Naive thymus-derived CD4-positive, alpha-beta T cell (primary cell): ENCODE data around the gene SPINT3. TPM values are rescaled to one million over a fixed set of nuclear protein-coding genes. Genes with fewer than 3 reads are reported as not detected.

Experiments used
- ATAC-seq: fragments of 150-1000 bp; cut with Tn5 transposase; 2 replicates; pipeline ENCODE4 v1.10.0; 2021; ENCODE audit warnings: mild to moderate bottlenecking, moderate library complexity
- CTCF ChIA-PET: fragments of 350-600 bp; sonication (Branson Sonifier 250); formaldehyde crosslinking; loops from one replicate; lab custom pipeline; 2021; ENCODE audit warnings: antibody characterized with exemption; lab: Charles Lee
- POLR2A ChIA-PET: fragments of 350-600 bp; sonication (Branson Sonifier 250); formaldehyde crosslinking; loops from one replicate; lab custom pipeline; 2021; ENCODE audit warnings: antibody characterized with exemption, inconsistent platforms; lab: Charles Lee
- DNase-seq, 9 donors: peaks; one replicate each; pipeline versions ENCODE4 v3.0.0 to v3.0.0-alpha.2; 2020 to 2022; ENCODE audit warnings: mixed read lengths in 1 of 9
- H3K27ac ChIP-seq: one replicate; pipeline ENCODE4 v1.7.0; 2013; ENCODE audit warnings: mild to moderate bottlenecking, low read depth, low read length, moderate library complexity
- H3K27me3 ChIP-seq, 2 donors: one replicate each; pipeline ENCODE4 v1.7.0; 2013; ENCODE audit warnings: low read length in 2 of 2, mild to moderate bottlenecking in 2 of 2, moderate library complexity in 2 of 2; ENCODE audit not compliant: control insufficient read depth in 2 of 2, insufficient read depth in 2 of 2
- H3K36me3 ChIP-seq, 3 experiments: 1 replicate in 2 of 3; 2 replicates in 1 of 3; pipeline ENCODE4 v1.7.0; 2013; ENCODE audit warnings: low read length in 3 of 3, mild to moderate bottlenecking in 3 of 3, moderate library complexity in 1 of 3; ENCODE audit not compliant: insufficient read depth in 3 of 3, control insufficient read depth in 2 of 3
- H3K4me1 ChIP-seq, 2 donors: one replicate each; pipeline ENCODE4 v1.7.0; 2013; ENCODE audit warnings: low read length in 2 of 2, mild to moderate bottlenecking in 2 of 2, moderate library complexity in 1 of 2; ENCODE audit not compliant: control insufficient read depth in 2 of 2, insufficient read depth in 2 of 2
- H3K4me3 ChIP-seq: 2 replicates; pipeline ENCODE4 v1.7.0; 2013; ENCODE audit warnings: mild to moderate bottlenecking, low read length
- H3K9me3 ChIP-seq, 3 experiments: 1 replicate in 2 of 3; 2 replicates in 1 of 3; pipeline ENCODE4 v1.7.0; 2013; ENCODE audit warnings: low read length in 3 of 3; ENCODE audit not compliant: control insufficient read depth in 2 of 3
- H3K27ac Mint-ChIP-seq, 9 donors: one replicate each; pipeline ENCODE4 v1.8.0; 2020 to 2022; ENCODE audit warnings: mixed read lengths in 9 of 9, mild to moderate bottlenecking in 8 of 9, moderate library complexity in 5 of 9, inconsistent platforms in 2 of 9
- H3K27me3 Mint-ChIP-seq, 5 donors: one replicate each; pipeline ENCODE4 v1.8.0; 2021 to 2022; ENCODE audit warnings: mixed read lengths in 5 of 5, mild to moderate bottlenecking in 1 of 5
- H3K36me3 Mint-ChIP-seq, 5 donors: one replicate each; pipeline ENCODE4 v1.8.0; 2020 to 2022; ENCODE audit warnings: mixed read lengths in 5 of 5, mild to moderate bottlenecking in 3 of 5, inconsistent platforms in 1 of 5
- H3K4me1 Mint-ChIP-seq, 7 donors: one replicate each; pipeline ENCODE4 v1.8.0; 2020 to 2022; ENCODE audit warnings: mixed read lengths in 7 of 7, mild to moderate bottlenecking in 3 of 7, inconsistent platforms in 1 of 7
- H3K4me3 Mint-ChIP-seq, 10 donors: one replicate each; pipeline ENCODE4 v1.8.0; 2020 to 2022; ENCODE audit warnings: mild to moderate bottlenecking in 10 of 10, mixed read lengths in 10 of 10, moderate library complexity in 6 of 10, inconsistent platforms in 2 of 10
- H3K9me3 Mint-ChIP-seq, 11 donors: one replicate each; pipeline ENCODE4 v1.8.0; 2020 to 2022; ENCODE audit warnings: mixed read lengths in 11 of 11, mild to moderate bottlenecking in 4 of 11, inconsistent platforms in 1 of 11, moderate library complexity in 1 of 11
- intact Hi-C, 2 donors: fragments of 100-400 bp; cut with micrococcal nuclease; formaldehyde crosslinking; loops; one replicate each; pipeline ENCODE4 v1.15.1; 2023
- polyA plus RNA-seq, 2 donors: library from polyadenylated mRNA; unstranded; fragments of 300-500 nt; fragmentation: Illumina TruSeq; gene quantifications; one replicate each; pipeline ENCODE4 v1.2.3, GENCODE V29; 2021
- total RNA-seq, 6 experiments: library from RNA in 5 of 6; stranded (reverse) in 5 of 6; gene quantifications; 1 replicate in 5 of 6; 2 replicates in 1 of 6; pipeline ENCODE4 v1.2.3 and lab custom pipeline; 2021 to 2026

Gene SPINT3
- total and polyA plus RNA-seq, 7 experiments from 2014 or later, result not detected

- H3K9me3 Mint-ChIP-seq, result peaks cover 0 to 7% (median 4%) of the 10 kb centered on the region in 11 donors
- H3K4me3 ChIP-seq, result no peak within 1 kb of the TSS
- H3K27me3 ChIP-seq, result peaks cover 0 to 4% of the 10 kb centered on the region in 2 donors
- H3K36me3 Mint-ChIP-seq, result peaks cover 0 to 4% (median 0%) of the 10 kb centered on the region in 5 donors
- H3K9me3 ChIP-seq, result no peaks in the 10 kb centered on the region
- no peaks in the 10 kb centered on the region for H3K4me1 ChIP-seq
- ChIA-PET CTCF (no interaction called here), POLR2A (no interaction called here)
- DNase-seq (no peak), ATAC-seq (no peak)
- H3K27ac Mint-ChIP-seq, result no peak within 1 kb of the TSS
- H3K27ac ChIP-seq, result no peak within 1 kb of the TSS
- H3K4me3 Mint-ChIP-seq, result no peak within 1 kb of the TSS
- H3K4me1 Mint-ChIP-seq, result no peaks in the 10 kb centered on the region
- no peaks in the 10 kb centered on the region for H3K36me3 ChIP-seq
- intact Hi-C loops, result loop anchor here in 1 of 2 donors (5.0 kb wide), 1 partner anchor 225 kb away; no protein-coding TSS in a partner anchor
- peaks cover 19 to 50% (median 33%) of the 10 kb centered on the region in 5 donors for H3K27me3 Mint-ChIP-seq
Observed at GRCh38 chr20:45547206-45547770, 31.9 kb upstream of the SPINT3 start, which contains the start of gene EPPIN. EPPIN (minus strand) TSS chr20:45547401; CDS start chr20:45547357, 44 bp downstream.

- no peak for DNase-seq
- intact Hi-C loops, result loop anchor here (1.0 to 5.0 kb wide), 2 partner anchors 225 to 226 kb away; no protein-coding TSS in a partner anchor
- ChIA-PET POLR2A (no interaction called here), CTCF (no interaction called here)
- Histone ChIP-seq H3K27ac (no peak overlapping the region), H3K36me3 (no peaks in the 10 kb centered on the region), H3K4me1 (no peaks in the 10 kb centered on the region), H3K27me3 (peaks cover 0 to 7% of the 10 kb centered on the region in 2 donors), H3K4me3 (no peak overlapping the region), H3K9me3 (no peaks in the 10 kb centered on the region)
- Mint-ChIP-seq H3K36me3 (peaks cover 0 to 4% (median 0%) of the 10 kb centered on the region in 5 donors), H3K4me1 (no peaks in the 10 kb centered on the region), H3K27ac (no peak overlapping the region), H3K27me3 (peaks cover 19 to 56% (median 40%) of the 10 kb centered on the region in 5 donors), H3K9me3 (peaks cover 0 to 7% (median 4%) of the 10 kb centered on the region in 11 donors), H3K4me3 (no peak overlapping the region)
- no peak for ATAC-seq
Observed at GRCh38 chr20:45545754-45546453, 30.5 kb upstream of the SPINT3 start.

- CTCF ChIA-PET, result no interaction called here
- H3K4me1 Mint-ChIP-seq, result no peaks in the 10 kb centered on the region
- peaks cover 0 to 5% (median 3%) of the 10 kb centered on the region in 11 donors for H3K9me3 Mint-ChIP-seq
- POLR2A ChIA-PET, result no interaction called here
- Histone ChIP-seq H3K4me3 (no peak overlapping the region), H3K27me3 (peaks cover 0 to 7% of the 10 kb centered on the region in 2 donors), H3K27ac (no peak overlapping the region), H3K9me3 (no peaks in the 10 kb centered on the region), H3K4me1 (no peaks in the 10 kb centered on the region), H3K36me3 (no peaks in the 10 kb centered on the region)
- peaks cover 18 to 54% (median 38%) of the 10 kb centered on the region in 5 donors for H3K27me3 Mint-ChIP-seq
- ATAC-seq (no peak), DNase-seq (no peak)
- intact Hi-C loops, result loop anchor here in 1 of 2 donors (5.0 kb wide), 1 partner anchor 227 kb away; no protein-coding TSS in a partner anchor
- H3K27ac Mint-ChIP-seq, result no peak overlapping the region
- H3K36me3 Mint-ChIP-seq, result peaks cover 0 to 3% (median 0%) of the 10 kb centered on the region in 5 donors
- H3K4me3 Mint-ChIP-seq, result no peak overlapping the region
Observed at GRCh38 chr20:45545351-45545750, 29.9 kb upstream of the SPINT3 start.

GRCh38 chr20:45539382-45539781 lies 24.0 kb upstream of the SPINT3 start, which contains the start of gene WFDC6:
WFDC6 (minus strand) TSS chr20:45539482; CDS start chr20:45539407, 75 bp downstream.
- peaks cover 16 to 46% (median 39%) of the 10 kb centered on the region in 5 donors for H3K27me3 Mint-ChIP-seq
- POLR2A ChIA-PET, result no interaction called here

GRCh38 chr20:45538209-45538799 lies 22.9 kb upstream of the SPINT3 start:
- no peaks in the 10 kb centered on the region for H3K4me1 Mint-ChIP-seq
- ChIA-PET POLR2A (no interaction called here), CTCF (no interaction called here)
- intact Hi-C loops, result no loop called here
- no peak overlapping the region for H3K4me3 Mint-ChIP-seq
- peaks cover 12 to 39% (median 32%) of the 10 kb centered on the region in 5 donors for H3K27me3 Mint-ChIP-seq
- no peak overlapping the region for H3K27ac ChIP-seq
- no peaks in the 10 kb centered on the region for H3K9me3 ChIP-seq
- peaks cover 0 to 3% of the 10 kb centered on the region in 2 donors for H3K27me3 ChIP-seq
- peaks cover 0 to 3% (median 0%) of the 10 kb centered on the region in 5 donors for H3K36me3 Mint-ChIP-seq
- no peak for ATAC-seq
- H3K27ac Mint-ChIP-seq, result no peak overlapping the region
- H3K9me3 Mint-ChIP-seq, result peaks cover 0 to 2% (median 0%) of the 10 kb centered on the region in 11 donors
- H3K36me3 ChIP-seq, result no peaks in the 10 kb centered on the region
- DNase-seq, result no peak
- H3K4me1 ChIP-seq, result no peaks in the 10 kb centered on the region
- no peak overlapping the region for H3K4me3 ChIP-seq

More at GRCh38 chr20:45539382-45539781, 24.0 kb upstream of the SPINT3 start, which contains the start of gene WFDC6:
- H3K36me3 ChIP-seq, result no peaks in the 10 kb centered on the region
- CTCF ChIA-PET, result no interaction called here
- H3K4me3 ChIP-seq, result no peak within 1 kb of the TSS
- Mint-ChIP-seq H3K4me3 (no peak within 1 kb of the TSS), H3K4me1 (no peaks in the 10 kb centered on the region), H3K27ac (no peak within 1 kb of the TSS), H3K36me3 (peaks cover 0 to 3% (median 0%) of the 10 kb centered on the region in 5 donors), H3K9me3 (peaks cover 0 to 2% (median 0%) of the 10 kb centered on the region in 11 donors)
- H3K27ac ChIP-seq, result no peak within 1 kb of the TSS
- peaks cover 0 to 3% of the 10 kb centered on the region in 2 donors for H3K27me3 ChIP-seq
- intact Hi-C loops, result no loop called here
- DNase-seq (no peak), ATAC-seq (no peak)
- no peaks in the 10 kb centered on the region for H3K4me1 ChIP-seq
- H3K9me3 ChIP-seq, result no peaks in the 10 kb centered on the region

GRCh38 chr20:45527294-45527693 lies 11.9 kb upstream of the SPINT3 start:
- DNase-seq (no peak), ATAC-seq (no peak)
- ChIA-PET CTCF (no interaction called here), POLR2A (no interaction called here)
- Mint-ChIP-seq H3K27ac (no peak overlapping the region), H3K36me3 (no peaks in the 10 kb centered on the region), H3K9me3 (peaks cover 0 to 1% (median 0%) of the 10 kb centered on the region in 11 donors), H3K27me3 (peaks cover 36 to 60% (median 49%) of the 10 kb centered on the region in 5 donors), H3K4me1 (no peaks in the 10 kb centered on the region), H3K4me3 (no peak overlapping the region)
- intact Hi-C loops, result no loop called here
- Histone ChIP-seq H3K4me3 (no peak overlapping the region), H3K27me3 (peaks cover 0 to 5% of the 10 kb centered on the region in 2 donors), H3K4me1 (no peaks in the 10 kb centered on the region), H3K36me3 (no peaks in the 10 kb centered on the region), H3K9me3 (no peaks in the 10 kb centered on the region), H3K27ac (no peak overlapping the region)
